GM23338 (cell line): ENCODE measurements around the gene UGT1A1. TPM values are rescaled to one million over a fixed set of nuclear protein-coding genes. Genes with fewer than 3 reads are reported as not detected.

Source experiments
- ATAC-seq: fragments of 200-7000 bp; cut with Tn5 transposase; 3 replicates; pipeline ENCODE4 v1.9.1; 2020
- DNase-seq: peaks from one replicate; pipeline ENCODE4 v3.0.0-alpha.2; 2015; ENCODE audit warnings: low spot score
- H2AFZ ChIP-seq: fragments of 200-600 bp; sonication (generic); 2 replicates; pipeline ENCODE4 v1.8.0; 2016; ENCODE audit warnings: antibody characterized with exemption, mild to moderate bottlenecking, moderate library complexity
- H3F3A ChIP-seq: fragments of 200-600 bp; sonication (generic); replicated peaks from 2 replicates; pipeline ENCODE4 v1.8.0; 2017; ENCODE audit warnings: antibody characterized with exemption, mixed run types, low read depth
- H3K27ac ChIP-seq: fragments of 200-600 bp; sonication (generic); 2 replicates; pipeline ENCODE4 v1.6.1; 2016; ENCODE audit warnings: low read depth
- H3K27me3 ChIP-seq: fragments of 200-600 bp; sonication (generic); 2 replicates; pipeline ENCODE4 v1.8.0; 2016; ENCODE audit warnings: mild to moderate bottlenecking, mixed run types, moderate library complexity; ENCODE audit not compliant: insufficient read depth
- H3K36me3 ChIP-seq: fragments of 200-600 bp; sonication (generic); 2 replicates; pipeline ENCODE4 v1.8.0; 2016; ENCODE audit warnings: mild to moderate bottlenecking; ENCODE audit not compliant: insufficient read depth
- H3K4me1 ChIP-seq: fragments of 200-600 bp; sonication (generic); 2 replicates; pipeline ENCODE4 v1.8.0; 2016; ENCODE audit warnings: mild to moderate bottlenecking, moderate library complexity; ENCODE audit not compliant: insufficient read depth
- H3K4me2 ChIP-seq: fragments of 200-600 bp; sonication (generic); 2 replicates; pipeline ENCODE4 v1.7.1; 2017; ENCODE audit warnings: mixed run types
- H3K4me3 ChIP-seq: fragments of 200-600 bp; sonication (generic); 2 replicates; pipeline ENCODE4 v1.6.1; 2016; ENCODE audit warnings: mixed run types
- H3K79me2 ChIP-seq: fragments of 200-600 bp; sonication (generic); replicated peaks from 2 replicates; pipeline ENCODE4 v1.8.0; 2017; ENCODE audit warnings: mild to moderate bottlenecking; ENCODE audit not compliant: insufficient read depth
- H3K9me2 ChIP-seq: fragments of 200-600 bp; sonication (generic); 2 replicates; pipeline ENCODE4 v1.8.0; 2017; ENCODE audit not compliant: insufficient read depth
- H4K20me1 ChIP-seq: fragments of 200-600 bp; sonication (generic); replicated peaks from 2 replicates; pipeline ENCODE4 v1.8.0; 2017; ENCODE audit warnings: mild to moderate bottlenecking; ENCODE audit not compliant: insufficient read depth
- H3K27ac Mint-ChIP-seq: 2 replicates; pipeline ENCODE4 v1.8.0; 2020; ENCODE audit warnings: inconsistent platforms, mild to moderate bottlenecking, moderate library complexity, mixed read lengths
- H3K27me3 Mint-ChIP-seq: 3 replicates; pipeline ENCODE4 v1.8.0; 2022; ENCODE audit warnings: low read depth, mild to moderate bottlenecking, moderate library complexity, mixed read lengths, inconsistent platforms; ENCODE audit not compliant: insufficient read depth, poor library complexity
- H3K36me3 Mint-ChIP-seq: 3 replicates; pipeline ENCODE4 v1.8.0; 2021; ENCODE audit warnings: low read depth, mild to moderate bottlenecking, inconsistent platforms, moderate library complexity, mixed read lengths
- H3K4me1 Mint-ChIP-seq: 3 replicates; pipeline ENCODE4 v1.8.0; 2020; ENCODE audit warnings: mild to moderate bottlenecking, inconsistent platforms, mixed read lengths
- H3K4me3 Mint-ChIP-seq: 3 replicates; pipeline ENCODE4 v1.8.0; 2021; ENCODE audit warnings: moderate library complexity, mild to moderate bottlenecking, inconsistent platforms, mixed read lengths
- H3K9me3 Mint-ChIP-seq: 3 replicates; pipeline ENCODE4 v1.8.0; 2020; ENCODE audit warnings: moderate library complexity, mild to moderate bottlenecking, inconsistent platforms, mixed read lengths
- CREB1 ChIP-seq: fragments of 250-450 bp; sonication (Bioruptor Pico); IDR thresholded peaks from 2 replicates; pipeline ENCODE4 v1.5.0; 2020; ENCODE audit warnings: low read depth, mild to moderate bottlenecking, moderate library complexity
- CTCF ChIP-seq, 2 experiments: fragments of 200-600 bp in 1 of 2; sonication (generic) in 1 of 2; conservative IDR thresholded peaks; 2 replicates each; pipeline versions ENCODE4 v1.5.1 to v1.6.1; 2016 to 2017; ENCODE audit warnings: antibody characterized with exemption in 2 of 2, low read depth in 2 of 2, mild to moderate bottlenecking in 2 of 2, moderate library complexity in 1 of 2
- EZH2phosphoT487 ChIP-seq: fragments of 200-600 bp; sonication (generic); IDR thresholded peaks from one replicate; pipeline ENCODE4 v1.8.1; 2018; ENCODE audit warnings: antibody characterized with exemption; ENCODE audit not compliant: unreplicated experiment
- POLR2AphosphoS5 ChIP-seq: IDR thresholded peaks from 2 replicates; pipeline ENCODE4 v1.6.1; 2016; ENCODE audit warnings: antibody characterized with exemption, low read depth
- REST ChIP-seq: IDR thresholded peaks from one replicate; pipeline ENCODE4 v1.6.1; 2018; ENCODE audit warnings: antibody characterized with exemption; ENCODE audit not compliant: unreplicated experiment
- STAT1 ChIP-seq: IDR thresholded peaks from one replicate; pipeline ENCODE4 v1.6.1; 2016; ENCODE audit warnings: antibody characterized with exemption; ENCODE audit not compliant: unreplicated experiment
- polyA plus RNA-seq: library from polyadenylated mRNA; unstranded; fragments of >200 nt; fragmentation: Nextera tagmentation; extraction: Ambion mirVana; gene quantifications from 2 replicates; pipeline ENCODE4 v1.2.1, GENCODE V29; 2016
- total RNA-seq: library from RNA; depleted of rRNA; stranded (reverse); fragments of >200 nt; shearing (Covaris generic); gene quantifications from 2 replicates; pipeline ENCODE4 v1.2.3, GENCODE V29; 2014

The UGT1A1 gene
- total and polyA plus RNA-seq, 2 experiments from 2014 or later, result not detected

GRCh38 chr2:233773854-233774253, 13.8 kb downstream of the UGT1A1 start:
- H3K4me1 Mint-ChIP-seq, result no peaks in the 10 kb centered on the region
- 0 out of 2 replicates have a peak, but pooled peaks cover 3% of the 10 kb centered on the region for H3K9me2 ChIP-seq

More at GRCh38 chr2:233773854-233774253, 13.8 kb downstream of the UGT1A1 start:
- H3K27ac Mint-ChIP-seq, result no peak overlapping the region
- no peak for DNase-seq
- Histone ChIP-seq H3K27ac (no peak overlapping the region), H2AFZ (no peak overlapping the region), H3K4me2 (no peak overlapping the region), H4K20me1 (no peaks in the 10 kb centered on the region), H3K36me3 (no peaks in the 10 kb centered on the region), H3F3A (no peaks in the 10 kb centered on the region), H3K4me1 (no peaks in the 10 kb centered on the region), H3K27me3 (no peaks in the 10 kb centered on the region), H3K79me2 (no peaks in the 10 kb centered on the region), H3K4me3 (no peak overlapping the region)
- H3K4me3 Mint-ChIP-seq, result no peak overlapping the region
- TF ChIP-seq CTCF (conservative IDR thresholded peaks at IDR 0.05; ENCODE audit: low read depth in 2 of 2) (no peak), POLR2AphosphoS5 (no peak), CREB1 (no peak), EZH2phosphoT487 (no peak), STAT1 (no peak), REST (no peak)
- ATAC-seq, result no peak
- peaks cover 26% of the 10 kb centered on the region for H3K9me3 Mint-ChIP-seq
- peaks cover 4% of the 10 kb centered on the region; the same call in 2 of the 3 replicates for H3K36me3 Mint-ChIP-seq
- no peaks in the 10 kb centered on the region for H3K27me3 Mint-ChIP-seq
